K562 (cell line): Measurements from ENCODE around the gene AKIRIN1. TPM values are rescaled to one million over a fixed set of nuclear protein-coding genes. Genes with fewer than 3 reads are reported as not detected.

ENCODE experiments used
- ATF7 ChIP-seq: fragments of 450-650 bp; IDR thresholded peaks from 2 replicates; pipeline ENCODE4 v1.7.1; 2014; ENCODE audit warnings: mild to moderate bottlenecking, moderate library complexity
- BRD9 ChIP-seq: fragments of 450-650 bp; IDR thresholded peaks from 2 replicates; pipeline ENCODE4 v1.6.1; 2018; ENCODE audit warnings: low read depth; ENCODE audit not compliant: partially characterized antibody
- CHD1 ChIP-seq: fragments of 200-600 bp; sonication (generic); IDR thresholded peaks from one replicate; pipeline ENCODE4 v1.6.1; 2012; ENCODE audit warnings: mild to moderate bottlenecking, moderate library complexity, low read length, inconsistent platforms
- ELF1 ChIP-seq: fragments of 200-800 bp; sonication (Bioruptor generic); IDR thresholded peaks from 2 replicates; pipeline ENCODE4 v1.6.1; 2016; ENCODE audit warnings: missing genetic modification characterization, missing compliant biosample characterization
- ELK3 ChIP-seq: fragments of 450-650 bp; formaldehyde crosslinking; IDR thresholded peaks from 2 replicates; pipeline ENCODE4 v1.4.0; 2020; ENCODE audit warnings: mild to moderate bottlenecking
- HDAC2 ChIP-seq: fragments of 450-650 bp; IDR thresholded peaks from 2 replicates; pipeline ENCODE4 v1.6.1; 2016; ENCODE audit warnings: mild to moderate bottlenecking
- ID3 ChIP-seq, 2 experiments: fragments of 250-450 bp in 1 of 2; fragments of 450-650 bp in 1 of 2; sonication (Bioruptor Pico) in 1 of 2; IDR thresholded peaks; 2 replicates each; pipeline versions ENCODE4 v1.6.1 to v1.8.0; 2016 to 2021; ENCODE audit warnings: mild to moderate bottlenecking in 2 of 2, moderate library complexity in 2 of 2, missing compliant biosample characterization in 1 of 2, missing genetic modification characterization in 1 of 2
- JUND ChIP-seq, 2 experiments: IDR thresholded peaks; 2 replicates in 1 of 2; 3 replicates in 1 of 2; pipeline ENCODE4 v1.6.1; 2011; ENCODE audit warnings: borderline replicate concordance in 2 of 2, low read depth in 2 of 2, low read length in 2 of 2, improper control_type of control experiment in 1 of 2, missing biosample characterization in 1 of 2, missing genetic modification characterization in 1 of 2, missing genetic modification reagents in 1 of 2
- KDM1A ChIP-seq, 2 experiments: fragments of 450-650 bp; IDR thresholded peaks; 2 replicates each; pipeline ENCODE4 v1.6.1; 2016; ENCODE audit warnings: mild to moderate bottlenecking in 2 of 2
- LCOR ChIP-seq: sonication (generic); formaldehyde crosslinking; IDR thresholded peaks from 2 replicates; pipeline ENCODE4 v1.8.0; 2022; ENCODE audit warnings: mild to moderate bottlenecking, missing genetic modification reagents
- NFIX ChIP-seq: fragments of 250-450 bp; sonication (Bioruptor Pico); IDR thresholded peaks from 2 replicates; pipeline ENCODE4 v1.4.0; 2020; ENCODE audit warnings: low read depth, mild to moderate bottlenecking, moderate library complexity
- NRF1 ChIP-seq, 2 experiments: fragments of 450-650 bp; IDR thresholded peaks in 1 of 2; conservative IDR thresholded peaks in 1 of 2; 2 replicates each; pipeline ENCODE4 v1.6.1; 2014; ENCODE audit warnings: mild to moderate bottlenecking in 2 of 2
- SPI1 ChIP-seq: IDR thresholded peaks from 2 replicates; pipeline ENCODE4 v1.6.1; 2011; ENCODE audit warnings: low read depth, low read length, control low read depth, borderline replicate concordance
- SRSF1 ChIP-seq: fragments of 200-400 bp; formaldehyde crosslinking; IDR thresholded peaks from 2 replicates; pipeline ENCODE4 v1.6.1; 2017; ENCODE audit warnings: mild to moderate bottlenecking, low read depth, low read length, moderate library complexity
- TRIM25 ChIP-seq: fragments of 450-650 bp; IDR thresholded peaks from 2 replicates; pipeline ENCODE4 v1.7.0; 2016; ENCODE audit warnings: borderline replicate concordance
- ZNF224 ChIP-seq: sonication (generic); formaldehyde crosslinking; IDR thresholded peaks from 2 replicates; pipeline ENCODE4 v1.8.0; 2022; ENCODE audit warnings: mild to moderate bottlenecking, missing genetic modification reagents
- ZNF24 ChIP-seq: fragments of 450-650 bp; IDR thresholded peaks from 2 replicates; pipeline ENCODE4 v1.6.1; 2016
- ZNF696 ChIP-seq: fragments of 250-450 bp; sonication (Bioruptor Pico); conservative IDR thresholded peaks from 2 replicates; pipeline ENCODE4 v1.4.0; 2020; ENCODE audit warnings: mild to moderate bottlenecking, moderate library complexity
- polyA plus RNA-seq, 8 experiments: library from polyadenylated mRNA; depleted of rRNA in 4 of 8; stranded (reverse) in 5 of 8; unstranded in 3 of 8; fragments of >200 nt; fragmentation: Nextera tagmentation in 2 of 8; fragmentation: Illumina TruSeq in 1 of 8; extraction: Ambion mirVana in 2 of 8; extraction: Trizol in 1 of 8; gene quantifications; 2 replicates each; pipeline versions ENCODE4 v1.2.1 to v1.2.3, GENCODE V29; 2011 to 2014; ENCODE audit warnings: inconsistent platforms in 1 of 8, missing spikeins in 1 of 8
- total RNA-seq, 7 experiments: library from RNA; depleted of rRNA in 6 of 7; stranded (reverse); fragments of >200 nt in 6 of 7; fragmentation: Illumina TruSeq in 2 of 7; extraction: Trizol in 2 of 7; gene quantifications; 2 replicates each; pipeline versions ENCODE4 v1.2.1 to v1.2.3, GENCODE V29; 2011 to 2021; ENCODE audit warnings: low replicate concordance in 1 of 7
- TF ChIP-seq, protein P1 (sequence below): fragments of 250-450 bp; sonication (Bioruptor Pico); IDR thresholded peaks from 2 replicates; pipeline ENCODE4 v1.4.0; 2020; ENCODE audit warnings: mild to moderate bottlenecking, moderate library complexity, borderline replicate concordance

Gene AKIRIN1
- total and polyA plus RNA-seq, 9 of the 15 experiments (the other 6 are each of a cell fraction or from before 2014, with no cell fraction given) = 11.5 to 139 (median 83.4) TPM

- no peak for TF ChIP-seq ID3 (CRISPR knock-in tag; IDR thresholded peaks at IDR 0.05)
- no peak for TF ChIP-seq ID3 (tag; IDR thresholded peaks at IDR 0.05)
- peak; percentile 80; the same call in 1 of the 2 replicates for TF ChIP-seq SPI1
- TF ChIP-seq NRF1 (conservative IDR thresholded peaks at IDR 0.05 in 1 of 2, IDR thresholded peaks at IDR 0.05 in 1 of 2) = 0 out of 4 replicates have a peak, but pooled peaks of 1 of the 2 experiments have one; percentile 14
- peak; percentile 33 for TF ChIP-seq CHD1
- no peak for TF ChIP-seq ELK3 (CRISPR knock-in tag)
- TF ChIP-seq TRIM25 = no peak
- TF ChIP-seq NFIX (CRISPR knock-in tag) = no peak
- TF ChIP-seq SRSF1 = no peak
- no peak for TF ChIP-seq JUND (IDR thresholded peaks at IDR 0.05; ENCODE audit: borderline replicate concordance, low read depth, low read length)
- no peak for TF ChIP-seq JUND (tag; IDR thresholded peaks at IDR 0.05; ENCODE audit: borderline replicate concordance, low read depth, low read length)
- no peak for TF ChIP-seq ZNF696 (CRISPR knock-in tag)
- TF ChIP-seq HDAC2 = no peak
- TF ChIP-seq, protein P1, sequence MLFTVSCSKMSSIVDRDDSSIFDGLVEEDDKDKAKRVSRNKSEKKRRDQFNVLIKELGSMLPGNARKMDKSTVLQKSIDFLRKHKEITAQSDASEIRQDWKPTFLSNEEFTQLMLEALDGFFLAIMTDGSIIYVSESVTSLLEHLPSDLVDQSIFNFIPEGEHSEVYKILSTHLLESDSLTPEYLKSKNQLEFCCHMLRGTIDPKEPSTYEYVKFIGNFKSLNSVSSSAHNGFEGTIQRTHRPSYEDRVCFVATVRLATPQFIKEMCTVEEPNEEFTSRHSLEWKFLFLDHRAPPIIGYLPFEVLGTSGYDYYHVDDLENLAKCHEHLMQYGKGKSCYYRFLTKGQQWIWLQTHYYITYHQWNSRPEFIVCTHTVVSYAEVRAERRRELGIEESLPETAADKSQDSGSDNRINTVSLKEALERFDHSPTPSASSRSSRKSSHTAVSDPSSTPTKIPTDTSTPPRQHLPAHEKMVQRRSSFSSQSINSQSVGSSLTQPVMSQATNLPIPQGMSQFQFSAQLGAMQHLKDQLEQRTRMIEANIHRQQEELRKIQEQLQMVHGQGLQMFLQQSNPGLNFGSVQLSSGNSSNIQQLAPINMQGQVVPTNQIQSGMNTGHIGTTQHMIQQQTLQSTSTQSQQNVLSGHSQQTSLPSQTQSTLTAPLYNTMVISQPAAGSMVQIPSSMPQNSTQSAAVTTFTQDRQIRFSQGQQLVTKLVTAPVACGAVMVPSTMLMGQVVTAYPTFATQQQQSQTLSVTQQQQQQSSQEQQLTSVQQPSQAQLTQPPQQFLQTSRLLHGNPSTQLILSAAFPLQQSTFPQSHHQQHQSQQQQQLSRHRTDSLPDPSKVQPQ = no peak
- no peak for TF ChIP-seq ELF1 (tag)
- no peak for TF ChIP-seq ZNF224 (CRISPR knock-in tag)
- TF ChIP-seq LCOR (CRISPR knock-in tag) = no peak
- no peak for TF ChIP-seq BRD9
- no peak for TF ChIP-seq ZNF24
- 0 out of 2 replicates have a peak, but pooled peaks have one; percentile 26 for TF ChIP-seq ATF7
- 0 out of 4 replicates have a peak, but pooled peaks of 1 of the 2 experiments have one; percentile 22 for TF ChIP-seq KDM1A (IDR thresholded peaks at IDR 0.05)
Measured at GRCh38 chr1:38991638-38992411, 749 bp downstream of the AKIRIN1 start (continued).
